ENCODE data around the gene ZNF219. TPM values are rescaled to one million over a fixed set of nuclear protein-coding genes. Genes with fewer than 3 reads are reported as not detected.
A peak's percentile ranks its signal among the peaks of the same experiment; 100 is the strongest.

ZNF219 gene
- total RNA-seq, 1 experiment from 2014 or later, result 16.6 TPM

DNA sequence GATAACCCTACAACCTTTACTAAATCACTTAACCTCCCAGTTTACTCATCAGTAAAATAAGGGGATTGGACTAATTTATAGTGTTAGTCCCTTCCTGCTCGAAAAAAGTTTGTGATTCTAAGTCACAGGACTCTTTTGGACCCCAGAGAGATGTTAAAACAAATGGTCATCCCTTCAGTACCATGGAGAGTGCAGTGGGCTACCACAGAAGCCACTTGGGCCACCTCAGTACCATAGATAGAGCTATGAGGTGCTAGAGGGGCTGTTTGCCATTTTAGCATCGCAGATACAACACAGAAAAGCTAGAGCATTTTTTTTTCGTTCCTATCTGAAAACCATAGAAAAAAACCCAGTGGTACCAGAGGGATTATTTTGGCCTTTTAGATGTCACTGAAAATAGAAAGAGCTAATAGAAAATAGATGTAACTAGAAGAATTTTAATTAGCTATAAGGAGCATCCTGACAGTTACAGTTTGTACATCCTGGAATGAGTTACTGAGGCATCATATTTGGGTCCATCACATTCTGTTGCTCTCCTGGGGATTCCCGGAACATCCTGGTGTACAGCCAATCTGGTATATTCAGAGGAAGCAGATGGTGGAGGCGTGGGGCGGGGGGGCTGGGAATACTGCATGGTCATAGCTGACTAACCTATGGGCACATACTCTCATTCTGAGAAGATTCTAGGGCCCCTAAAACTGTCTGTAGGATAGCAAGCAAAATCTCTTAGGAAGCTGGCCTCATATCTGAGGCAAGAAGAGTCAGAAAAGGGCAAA is 2.8 kb downstream of the ZNF219 start:
- Histone ChIP-seq H3K9me3 (ENCODE audit: control insufficient read depth in 1 of 2, insufficient read depth in 1 of 2, low read depth in 1 of 2, low read length in 2 of 2) (no peaks in the 10 kb centered on the region), H3K4me2 (ENCODE audit: low read length) (no peak overlapping the region), H3K4me3 (replicated peaks in 1 of 2; ENCODE audit: low read depth in 1 of 2, low read length in 2 of 2) (no peak overlapping the region), H3K4me1 (ENCODE audit: control insufficient read depth in 1 of 2, insufficient read depth in 2 of 2, low read length in 2 of 2) (peaks cover 9 to 12% of the 10 kb centered on the region in 2 experiments), H3K9me2 (ENCODE audit: insufficient read depth) (no peaks in the 10 kb centered on the region), H3K79me2 (ENCODE audit: insufficient read depth, low read length) (no peaks in the 10 kb centered on the region), H3K9ac (ENCODE audit: low read length) (no peak overlapping the region), H2AFZ (ENCODE audit: low read depth, low read length, poor library complexity, severe bottlenecking) (no peak overlapping the region), H3K36me3 (ENCODE audit: control insufficient read depth in 1 of 2, insufficient read depth in 2 of 2, low read length in 2 of 2) (no peaks in the 10 kb centered on the region; a peak in 1 of 4 replicates), H3K27ac (ENCODE audit: low read depth, low read length) (no peak overlapping the region), H4K20me1 (ENCODE audit: insufficient read depth) (no peaks in the 10 kb centered on the region), H3K27me3 (ENCODE audit: insufficient read depth, low read length) (no peaks in the 10 kb centered on the region)
- RAD21 ChIA-PET (ENCODE audit: low non-redundant PET in 1 of 2, low total read pairs in 2 of 2, uncharacterized antibody in 2 of 2, unreplicated experiment in 2 of 2), result no interaction called here
- POLR2A ChIA-PET, result no interaction called here
- BruUV-seq (replicated peaks), result TSS peak; percentile 27
- CTCF ChIA-PET, result interaction anchor here (1.2 to 5.3 kb wide), 4 partner anchors 8 to 81 kb away, joined by 4 to 35 read pairs (median 12); no protein-coding TSS in a partner anchor
- intact Hi-C loops (cut with micrococcal nuclease), result no loop called here
- no peak for DNase-seq (ENCODE audit: low read depth, low spot score)
- no peak for ATAC-seq
- TF ChIP-seq POLR2A (IDR thresholded peaks at IDR 0.05; ENCODE audit: borderline replicate concordance, extremely low read depth, insufficient read depth, insufficient read length), result no peak
- no peak for TF ChIP-seq CEBPB (IDR thresholded peaks at IDR 0.05; ENCODE audit: low read depth)
- TF ChIP-seq ZNF274 (IDR thresholded peaks at IDR 0.05; ENCODE audit: low read depth, low read length), result no peak
- TF ChIP-seq FOSL1 (IDR thresholded peaks at IDR 0.05; ENCODE audit: low read depth), result no peak
- TF ChIP-seq REST (IDR thresholded peaks at IDR 0.05; ENCODE audit: low read depth), result peak; percentile 75; the same call in 1 of the 2 replicates
- no peak for TF ChIP-seq CBX3 (IDR thresholded peaks at IDR 0.05; ENCODE audit: low read depth)
- no peak for TF ChIP-seq SRF (IDR thresholded peaks at IDR 0.05; ENCODE audit: low read depth)
- TF ChIP-seq TCF7L2 (IDR thresholded peaks at IDR 0.05; ENCODE audit: borderline replicate concordance, extremely low read depth, insufficient read depth, insufficient read length), result no peak

Data from HCT116 (cell line).